GM19324 (cell line): ENCODE results near the gene KLHL24.
"Not testable (repeated sequence)": the region's sequence is repeated elsewhere in the genome, so short reads cannot be mapped to it uniquely, and the experiment has no call there.

Experiments used
- ATAC-seq: cut with Tn5 transposase; IDR thresholded peaks from one replicate; pipeline ENCODE4 v1.9.1; 2021; ENCODE audit warnings: mild to moderate bottlenecking, moderate library complexity; ENCODE audit not compliant: unreplicated experiment, low FRiP score

The KLHL24 gene, protein sequence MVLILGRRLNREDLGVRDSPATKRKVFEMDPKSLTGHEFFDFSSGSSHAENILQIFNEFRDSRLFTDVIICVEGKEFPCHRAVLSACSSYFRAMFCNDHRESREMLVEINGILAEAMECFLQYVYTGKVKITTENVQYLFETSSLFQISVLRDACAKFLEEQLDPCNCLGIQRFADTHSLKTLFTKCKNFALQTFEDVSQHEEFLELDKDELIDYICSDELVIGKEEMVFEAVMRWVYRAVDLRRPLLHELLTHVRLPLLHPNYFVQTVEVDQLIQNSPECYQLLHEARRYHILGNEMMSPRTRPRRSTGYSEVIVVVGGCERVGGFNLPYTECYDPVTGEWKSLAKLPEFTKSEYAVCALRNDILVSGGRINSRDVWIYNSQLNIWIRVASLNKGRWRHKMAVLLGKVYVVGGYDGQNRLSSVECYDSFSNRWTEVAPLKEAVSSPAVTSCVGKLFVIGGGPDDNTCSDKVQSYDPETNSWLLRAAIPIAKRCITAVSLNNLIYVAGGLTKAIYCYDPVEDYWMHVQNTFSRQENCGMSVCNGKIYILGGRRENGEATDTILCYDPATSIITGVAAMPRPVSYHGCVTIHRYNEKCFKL

DNA sequence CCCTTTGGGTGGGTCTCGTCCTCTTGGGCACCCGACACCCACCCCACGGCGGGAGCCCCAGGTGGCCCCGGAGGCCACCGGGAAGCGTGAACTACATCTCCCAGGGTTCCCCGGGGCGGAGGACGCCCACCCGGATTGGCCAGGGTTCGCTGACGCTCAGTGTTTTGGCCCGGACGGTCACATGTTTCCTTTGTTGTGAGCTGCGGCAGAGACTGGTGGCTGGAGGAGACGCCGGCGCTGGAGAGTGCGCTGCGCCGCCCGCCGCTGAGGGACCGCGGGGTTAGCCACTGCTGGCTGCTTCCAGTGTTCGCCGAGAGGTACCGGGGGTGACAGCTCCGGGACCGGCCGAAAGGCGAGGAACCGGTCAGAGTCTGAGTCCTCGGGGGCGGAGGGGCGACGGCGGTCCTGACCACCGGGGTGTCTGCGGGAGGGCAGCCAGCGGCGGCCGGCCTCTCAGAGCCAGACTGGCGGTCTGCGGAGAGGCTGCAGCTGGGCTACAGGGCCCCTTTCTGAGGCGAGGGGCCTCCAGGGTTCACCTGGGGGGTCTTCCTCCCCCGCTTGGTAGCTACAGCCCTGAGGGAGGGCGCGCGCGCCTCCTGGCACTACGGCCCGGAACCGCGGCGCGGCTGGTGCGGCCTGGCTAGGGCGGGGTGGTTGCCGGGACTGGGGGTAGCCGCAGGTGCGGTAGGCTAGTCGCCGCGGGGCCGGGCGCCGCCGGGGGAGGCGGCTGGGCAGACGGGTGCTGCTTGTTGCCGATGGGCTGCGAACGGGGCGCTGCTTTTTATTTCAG is at the start of gene KLHL24:
KLHL24 (plus strand) TSS at position 193 of the 790 bp plus-strand sequence. CDS start 14,734 bp downstream, outside the sequence.
- peak; percentile 86 for ATAC-seq

DNA sequence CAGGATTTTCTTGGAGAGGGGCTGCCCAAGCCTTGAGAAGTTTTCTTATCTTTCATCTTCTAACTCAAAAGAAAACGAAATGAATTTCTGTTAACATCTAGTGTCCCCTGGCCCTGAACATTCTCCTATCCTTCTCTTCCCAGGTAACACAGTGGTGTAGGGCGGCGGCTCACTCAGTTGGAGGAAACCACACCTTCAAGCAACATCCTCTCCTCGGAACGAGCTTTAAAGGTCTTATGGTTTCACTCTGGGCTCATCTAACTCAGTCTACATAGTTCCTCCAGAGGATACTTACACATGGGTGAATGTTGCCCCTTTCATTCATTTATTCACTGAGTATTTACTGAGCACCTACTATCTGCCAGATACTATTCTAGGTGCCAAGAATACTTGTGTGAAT is 48.9 kb upstream of the KLHL24 start:
- ATAC-seq: no peak

DNA sequence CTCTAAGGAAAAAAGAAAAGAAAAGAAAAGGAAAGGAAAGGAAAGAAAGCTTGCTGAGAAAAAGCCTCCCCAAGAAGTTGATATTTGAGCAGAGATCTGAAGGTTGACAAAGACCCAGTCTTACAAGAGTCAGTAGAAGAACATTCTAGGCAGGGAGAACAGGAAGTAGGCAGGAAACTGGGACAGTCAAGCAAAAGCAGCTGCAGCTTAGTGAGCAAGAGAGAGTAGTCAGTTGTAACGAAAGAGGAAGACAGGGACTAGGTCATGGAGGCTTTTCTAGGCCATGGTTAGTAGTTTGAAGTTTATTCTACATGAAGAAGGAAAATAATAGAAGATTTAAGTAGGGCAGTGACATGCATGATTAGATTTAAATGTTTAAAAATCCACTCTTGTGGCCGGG is 48.1 kb upstream of the KLHL24 start:
- no peak for ATAC-seq

DNA sequence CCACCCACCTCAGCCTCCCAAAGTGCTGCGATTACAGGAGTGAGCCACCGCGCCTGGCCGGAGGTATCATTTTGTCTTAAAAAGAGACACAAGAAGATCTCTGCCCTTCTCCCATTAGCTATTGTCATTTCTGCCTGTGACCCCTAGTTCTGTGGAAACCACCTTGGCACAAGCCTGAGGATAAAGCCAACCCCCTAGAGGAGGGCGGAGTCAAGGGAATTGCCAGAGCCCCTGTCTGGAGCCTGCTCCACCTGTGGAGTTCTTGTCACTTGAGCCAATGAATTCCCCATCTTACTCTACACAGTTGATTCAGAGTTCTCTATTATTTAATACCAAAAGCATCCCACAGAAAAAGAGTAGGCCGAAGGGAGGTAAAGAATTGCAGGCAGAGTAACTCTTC is 45.0 kb upstream of the KLHL24 start:
- ATAC-seq: no peak

DNA sequence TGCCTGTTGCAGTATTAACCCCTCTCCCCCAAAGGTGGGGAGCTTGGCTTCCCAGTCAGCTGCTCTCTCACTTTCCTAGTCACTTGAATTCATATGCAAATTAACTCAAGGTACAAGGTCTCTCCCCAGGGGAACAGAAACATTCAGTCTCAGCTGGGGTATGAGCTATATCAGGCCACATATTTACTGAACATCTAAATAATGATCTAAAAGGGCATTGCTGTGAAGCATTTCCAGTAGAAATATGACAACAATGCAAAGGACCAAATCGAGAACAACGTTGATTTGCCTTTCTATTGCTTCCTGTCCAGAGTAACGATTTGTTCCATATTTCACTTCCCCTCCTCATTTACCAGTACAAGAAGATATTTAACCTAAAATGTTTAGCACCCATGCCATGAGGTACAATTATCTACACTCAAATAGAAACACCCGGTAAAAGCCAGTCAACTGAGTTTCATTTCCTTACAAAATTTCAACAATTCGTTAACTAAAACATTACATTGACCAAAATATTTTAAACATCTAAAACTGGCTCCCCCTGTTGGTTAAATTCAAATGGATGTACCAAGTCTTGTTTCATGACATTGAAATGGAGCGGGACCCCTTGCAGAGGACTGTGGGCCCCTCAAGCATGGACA is 43.4 kb upstream of the KLHL24 start:
- ATAC-seq: peak; percentile 88

DNA sequence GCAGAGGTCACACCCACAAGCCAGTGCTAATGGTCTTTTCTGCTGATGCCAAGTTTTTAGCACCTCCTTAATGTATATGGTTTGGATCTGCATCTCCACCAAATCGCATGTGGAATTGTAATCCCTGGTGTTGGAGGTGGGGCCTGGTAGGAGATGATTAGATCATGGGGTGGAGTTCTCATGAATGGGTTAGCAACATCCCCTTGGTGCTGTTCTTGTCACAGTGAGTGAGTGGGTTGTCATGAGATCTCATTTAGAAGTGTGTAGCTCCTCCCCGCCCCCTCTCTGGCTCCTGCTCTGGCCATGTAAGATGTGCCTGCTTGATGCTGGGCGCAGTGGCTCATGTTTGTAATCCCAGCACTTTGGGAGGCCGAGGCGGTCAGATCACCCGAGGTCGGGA is 42.6 kb upstream of the KLHL24 start:
- no peak for ATAC-seq

DNA sequence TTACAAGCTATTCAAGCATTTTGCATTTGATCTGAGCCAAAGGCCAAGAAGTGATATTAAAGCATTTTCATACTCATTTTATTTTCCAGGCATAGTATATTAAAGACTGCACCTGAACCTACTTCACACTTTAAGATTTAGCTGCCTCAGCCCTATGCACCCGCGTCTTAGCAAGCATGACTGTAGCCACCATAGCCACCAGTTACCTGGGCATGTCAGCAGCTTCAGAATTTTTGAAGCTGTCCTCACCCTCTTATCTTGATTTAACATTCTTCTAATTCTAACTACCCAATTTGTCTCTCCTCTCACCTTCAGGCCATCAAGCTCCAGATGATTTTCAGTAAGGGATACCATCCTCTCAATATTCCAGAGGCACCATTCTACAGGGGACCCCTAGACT is 40.8 kb upstream of the KLHL24 start:
- no peak for ATAC-seq

DNA sequence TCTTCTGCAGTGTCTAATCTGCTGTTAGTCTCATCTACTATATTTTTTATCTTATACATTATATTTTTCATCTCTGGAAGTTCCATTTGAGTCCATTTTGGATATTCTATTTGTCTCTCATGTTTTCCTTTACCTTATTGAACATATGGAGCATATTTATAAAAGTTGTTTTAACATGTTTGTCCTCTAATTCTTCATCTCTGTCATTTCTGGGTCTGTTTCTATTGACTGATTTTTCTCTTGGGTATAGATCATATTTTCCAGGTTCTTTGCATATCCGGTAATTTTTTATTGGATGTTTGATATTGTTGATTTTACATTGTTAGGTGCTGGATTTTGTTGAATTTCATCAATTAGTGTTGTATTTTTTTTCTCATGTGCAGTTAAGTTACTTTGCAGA is 37.5 kb upstream of the KLHL24 start:
- no peak for ATAC-seq

DNA sequence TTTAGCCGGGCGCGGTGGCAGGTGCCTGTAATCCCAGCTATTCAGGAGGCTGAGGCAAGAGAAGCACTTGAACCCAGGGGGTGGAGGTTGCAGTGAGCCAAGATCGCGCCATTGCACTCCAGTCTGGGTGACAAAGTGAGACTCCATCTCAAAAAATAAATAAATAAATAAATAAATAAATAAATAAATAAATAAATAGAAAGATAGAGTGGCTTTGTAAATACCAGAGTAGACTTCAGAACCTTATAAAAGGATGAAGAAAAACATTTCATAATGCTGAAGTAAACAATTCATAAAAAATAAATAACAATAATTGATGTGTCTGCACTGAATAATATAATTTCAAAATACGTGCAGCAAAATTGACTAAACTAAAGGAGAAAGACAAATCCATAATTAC is 24.1 kb upstream of the KLHL24 start:
- not testable (repeated sequence) for ATAC-seq

DNA sequence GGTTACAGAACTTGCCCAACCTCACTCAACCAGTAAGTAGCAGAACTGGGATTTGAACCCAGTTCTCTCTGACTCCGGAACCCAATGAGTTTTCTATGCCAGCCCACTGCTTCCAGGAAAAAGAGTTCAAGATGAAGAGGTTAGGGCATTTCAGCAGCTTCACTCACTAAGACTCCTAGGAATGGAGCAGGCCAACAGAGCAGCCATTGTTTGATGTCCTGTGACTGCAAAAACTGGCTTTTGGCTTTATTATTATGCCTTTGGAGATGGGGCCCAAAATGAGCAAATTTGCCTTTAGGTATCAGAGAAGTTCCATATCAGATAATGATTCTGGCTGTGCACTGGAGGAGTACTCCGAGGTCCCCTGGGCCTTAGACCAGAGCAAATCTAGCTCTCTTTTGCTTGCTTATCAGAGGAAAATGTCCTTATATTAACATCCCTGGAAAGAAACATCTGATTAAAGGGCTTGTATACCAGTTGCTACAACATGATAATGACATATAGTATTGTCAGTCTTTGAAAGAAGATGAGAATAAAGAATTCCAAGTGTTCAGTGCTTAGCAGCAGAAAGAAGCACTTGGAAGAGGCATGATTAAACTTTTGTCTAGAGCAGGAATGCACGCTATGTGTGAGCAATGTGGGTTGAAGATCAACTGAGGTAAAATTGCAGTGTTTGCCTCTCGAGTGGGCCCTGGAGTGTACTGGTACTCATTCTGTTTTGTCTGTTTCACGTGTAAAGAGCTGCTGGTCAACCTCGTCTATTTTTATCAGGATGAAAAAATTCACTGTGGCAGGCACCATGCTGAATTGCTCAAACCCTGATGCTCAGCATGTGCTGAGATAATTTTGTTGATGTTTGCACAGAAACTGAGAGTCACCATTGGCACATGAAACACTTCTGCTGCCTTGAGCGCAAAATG is 21.8 kb upstream of the KLHL24 start:
- ATAC-seq: no peak

DNA sequence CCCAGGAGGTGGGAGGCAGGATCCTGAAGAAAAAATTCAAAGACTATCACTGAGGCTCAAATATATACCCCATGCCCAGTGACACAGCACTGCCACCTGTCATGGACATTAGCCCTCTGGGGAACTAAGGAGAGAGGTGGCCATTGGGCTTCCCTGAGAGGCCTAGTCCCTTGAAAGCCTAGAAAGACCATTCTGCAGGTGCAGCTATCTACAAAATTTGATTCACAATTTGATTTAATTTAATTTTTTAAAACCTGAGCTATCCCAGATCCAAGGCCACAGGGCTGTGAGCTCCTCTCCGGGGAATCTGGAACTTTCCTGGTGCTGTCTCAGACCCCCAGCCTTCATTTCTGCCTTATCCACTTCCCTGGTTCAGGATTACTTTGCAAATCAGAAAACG is 16.9 kb upstream of the KLHL24 start:
- ATAC-seq: no peak

DNA sequence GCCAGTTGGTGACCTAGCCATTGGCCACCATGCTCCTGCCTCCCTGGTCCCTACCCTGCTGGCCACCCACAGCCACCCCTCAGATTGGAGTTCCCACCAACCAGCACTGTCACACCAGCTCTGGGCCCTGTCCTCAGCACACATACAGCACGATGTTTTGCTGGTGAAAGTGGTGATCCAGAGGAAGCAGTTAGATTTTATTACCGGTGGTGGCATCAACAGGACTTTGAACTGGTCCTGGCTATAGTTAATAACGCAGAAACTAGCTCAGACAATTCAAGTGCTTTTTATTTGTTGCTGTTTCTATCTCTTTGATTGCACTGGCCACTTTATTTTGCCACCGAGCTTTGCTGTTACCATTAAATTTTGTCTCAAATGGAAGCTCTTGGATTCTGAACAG is 16.4 kb upstream of the KLHL24 start:
- ATAC-seq: no peak

DNA sequence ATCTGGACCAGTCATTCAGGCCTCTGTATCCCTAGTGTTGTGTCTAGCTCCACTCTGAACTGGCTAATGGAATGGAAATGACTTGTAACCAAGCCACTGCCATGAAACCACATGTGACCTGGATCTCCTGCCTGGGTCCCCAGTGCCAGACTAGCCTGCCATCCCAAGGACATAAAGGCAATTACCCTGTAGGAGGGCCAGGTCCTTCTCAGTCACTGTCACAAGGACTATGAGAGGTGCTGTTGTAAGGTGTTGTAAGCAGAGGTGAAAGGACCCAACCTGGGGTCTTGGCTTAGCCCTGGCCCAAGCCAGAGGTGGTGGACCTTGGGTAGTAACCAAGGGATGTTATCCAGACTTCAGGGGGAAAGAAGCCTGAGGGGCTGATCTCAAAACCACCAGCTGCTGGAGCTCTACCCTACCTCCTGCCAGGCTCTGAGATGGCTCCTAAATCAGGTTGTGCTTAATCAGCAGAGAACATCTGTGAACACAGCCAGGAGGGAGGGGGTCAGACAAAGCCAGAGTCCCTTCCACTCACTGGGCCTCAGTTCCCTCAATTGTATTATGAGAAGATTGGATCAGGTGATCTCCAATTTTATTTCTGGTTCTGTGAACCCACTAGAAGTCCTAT is 15.7 kb upstream of the KLHL24 start:
- ATAC-seq: no peak

DNA sequence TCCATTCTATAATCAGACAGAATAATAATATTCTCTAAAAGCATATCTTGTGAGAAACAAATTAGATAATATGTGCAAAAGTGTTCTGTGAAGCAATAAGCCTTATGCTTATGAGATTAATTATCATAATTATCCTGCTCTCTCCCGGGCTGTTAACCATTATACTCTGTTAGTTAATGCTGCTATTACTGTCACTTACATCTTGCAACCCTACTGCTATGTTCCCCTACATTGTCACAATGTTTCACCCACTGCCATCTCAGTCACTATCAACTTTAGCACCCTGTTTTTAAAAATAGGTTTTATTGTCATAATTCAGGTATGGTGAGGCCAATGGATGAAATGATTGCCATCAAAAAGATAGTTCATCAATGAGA is 15.2 kb upstream of the KLHL24 start:
- no peak for ATAC-seq

DNA sequence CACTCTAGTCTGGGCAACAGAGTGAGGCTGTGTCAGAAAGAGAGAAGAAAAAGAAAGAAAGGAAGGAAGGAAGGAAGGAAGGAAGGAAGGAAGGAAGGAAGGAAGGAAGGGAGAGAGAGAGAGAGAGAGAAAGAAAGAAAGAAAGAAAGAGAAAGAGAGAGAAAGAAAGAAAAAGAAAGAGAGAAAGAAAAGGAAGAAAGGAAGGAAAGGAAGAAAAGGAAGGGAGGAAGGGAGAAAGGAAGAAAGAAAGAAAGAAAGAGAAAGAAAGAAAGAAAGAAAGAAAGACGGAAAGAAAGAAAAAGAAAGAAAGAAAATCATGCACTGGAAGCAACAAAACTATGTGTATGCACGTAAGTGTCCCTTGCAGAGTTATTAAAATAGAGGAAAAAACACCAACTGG is 12.9 kb upstream of the KLHL24 start:
- ATAC-seq: not testable (repeated sequence)

DNA sequence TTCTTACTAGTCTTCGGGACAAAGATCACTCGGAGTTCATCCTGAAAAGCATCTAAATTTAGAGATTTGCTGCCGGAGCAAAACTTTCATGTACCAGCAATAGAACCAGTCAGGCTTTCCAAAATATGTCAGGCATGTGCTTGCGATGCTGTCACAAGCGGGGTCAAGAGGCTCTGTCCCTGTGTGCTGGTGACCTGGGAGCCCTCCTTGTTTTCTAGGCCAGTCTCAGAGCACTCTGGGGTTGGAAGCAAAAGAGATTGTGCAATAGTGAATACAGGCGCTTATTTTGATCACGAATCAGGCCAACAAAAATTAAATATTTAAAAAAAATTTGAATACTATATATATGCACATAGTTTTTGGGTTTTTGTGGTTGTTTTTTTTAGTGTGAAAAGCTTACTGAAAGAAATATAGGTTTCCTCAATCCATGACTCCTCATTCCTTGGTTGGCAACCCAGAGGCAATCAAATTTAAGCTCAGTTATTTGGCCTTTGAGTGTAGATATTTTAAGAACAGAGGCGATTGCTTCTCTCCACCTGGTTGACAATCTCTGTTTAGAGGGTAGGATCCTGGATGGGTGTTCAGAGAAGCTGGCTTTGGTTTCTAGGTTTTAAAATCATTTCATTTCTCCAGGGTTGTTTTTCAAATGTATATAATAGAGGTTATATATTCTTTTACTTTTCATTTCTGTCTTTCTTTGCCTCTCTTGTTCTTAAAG is 8.4 kb upstream of the KLHL24 start:
- ATAC-seq: no peak

DNA sequence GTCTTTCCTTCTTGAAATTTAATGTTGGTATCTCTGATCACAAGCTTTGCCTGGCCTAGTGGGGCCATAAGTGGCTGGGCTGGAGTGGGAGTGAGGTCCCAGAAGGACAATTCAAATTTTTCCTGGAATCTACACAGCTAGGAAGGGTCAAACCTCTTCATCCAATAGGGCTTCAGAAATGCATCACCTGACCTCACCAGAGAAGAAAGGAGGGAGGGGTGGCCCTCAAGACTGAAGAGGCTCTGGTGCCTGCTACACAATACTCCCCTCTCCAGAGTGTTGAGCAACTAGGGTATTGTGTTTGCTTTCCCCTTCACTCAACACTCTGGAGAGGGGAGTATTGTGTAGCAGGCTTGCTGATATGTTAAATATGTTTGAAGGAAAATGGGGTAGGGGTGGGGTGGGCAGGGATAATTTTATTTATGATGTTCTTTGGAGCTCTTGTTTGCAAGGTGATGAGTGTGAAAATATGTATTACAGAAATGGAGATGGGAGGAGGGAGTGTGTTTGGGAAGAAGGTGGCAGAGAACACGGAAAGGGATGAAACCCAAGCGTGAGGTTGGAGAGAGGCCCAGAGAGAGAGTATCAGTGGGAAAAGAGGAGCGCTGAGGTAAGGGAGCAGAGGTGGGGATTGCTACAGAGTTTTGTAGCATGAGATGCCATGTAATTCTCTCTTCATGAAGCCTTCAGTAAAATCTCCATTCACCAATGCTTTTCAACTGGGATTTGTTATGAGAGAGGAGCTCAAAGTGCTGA is 5.7 kb upstream of the KLHL24 start:
- ATAC-seq: no peak

DNA sequence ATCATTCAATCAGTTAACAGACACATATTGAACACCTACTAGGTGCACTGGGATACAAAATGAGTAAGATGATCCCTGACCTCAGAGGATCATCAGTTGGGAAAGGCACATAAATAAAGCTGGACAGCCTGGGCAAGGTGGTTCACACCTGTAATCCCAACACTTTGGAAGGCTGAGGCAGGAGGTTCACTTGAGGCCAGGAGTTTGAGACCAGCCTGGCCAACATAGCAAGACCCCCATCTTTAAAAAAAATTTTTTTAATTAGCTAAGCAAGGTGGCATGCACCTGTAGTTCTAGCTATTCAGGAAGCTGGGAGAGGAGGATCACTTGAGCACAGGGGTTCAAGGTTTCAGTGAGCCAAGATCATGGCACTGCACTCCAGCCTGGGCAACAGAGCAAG is 3.7 kb upstream of the KLHL24 start:
- no peak for ATAC-seq
